Erythroblast (primary cell): Measurements from ENCODE around the gene SEPTIN8.

ENCODE experiments used
- GATA1 ChIP-seq: IDR thresholded peaks from 2 replicates; pipeline ENCODE4 v1.6.1; 2011; ENCODE audit warnings: low read depth, mild to moderate bottlenecking, control low read depth, low read length, moderate library complexity
- POLR2A ChIP-seq: IDR thresholded peaks from 2 replicates; pipeline ENCODE4 v1.6.1; 2011; ENCODE audit warnings: mild to moderate bottlenecking, low read length

GRCh38 chr5:132826424-132827082 is 49.5 kb upstream of the SEPTIN8 start:
- TF ChIP-seq POLR2A (no peak), GATA1 (no peak)
